Activated CD4-positive, alpha-beta memory T cell treated with anti-CD3 and anti-CD28 coated beads, Interleukin-2, amount 10 ng/mL, durations not matched to agents 7 days and 5 days (primary cell): ENCODE data around the gene NTN1. TPM values are rescaled to one million over a fixed set of nuclear protein-coding genes. Genes with fewer than 3 reads are reported as not detected.

Experiments used
- CTCF ChIA-PET: fragments of 350-600 bp; sonication (Branson Sonifier 250); formaldehyde crosslinking; loops from one replicate; lab custom pipeline; 2021; ENCODE audit warnings: antibody characterized with exemption, inconsistent platforms; lab: Charles Lee
- POLR2A ChIA-PET: fragments of 350-600 bp; sonication (Branson Sonifier 250); formaldehyde crosslinking; loops from one replicate; lab custom pipeline; 2021; ENCODE audit warnings: antibody characterized with exemption; lab: Charles Lee
- DNase-seq: peaks from one replicate; pipeline ENCODE4 v3.0.0-alpha.2; 2020
- H3K27ac Mint-ChIP-seq: one replicate; pipeline ENCODE4 v1.8.0; 2021; ENCODE audit warnings: mild to moderate bottlenecking, mixed read lengths
- H3K27me3 Mint-ChIP-seq: one replicate; pipeline ENCODE4 v1.8.0; 2021; ENCODE audit warnings: mixed read lengths
- H3K36me3 Mint-ChIP-seq: one replicate; pipeline ENCODE4 v1.8.0; 2021; ENCODE audit warnings: low read depth, mixed read lengths
- H3K4me1 Mint-ChIP-seq: one replicate; pipeline ENCODE4 v1.8.0; 2021; ENCODE audit warnings: mixed read lengths
- H3K4me3 Mint-ChIP-seq: one replicate; pipeline ENCODE4 v1.8.0; 2021; ENCODE audit warnings: mild to moderate bottlenecking, mixed read lengths
- H3K9me3 Mint-ChIP-seq: one replicate; pipeline ENCODE4 v1.8.0; 2021; ENCODE audit warnings: mixed read lengths
- total RNA-seq, 2 experiments: library from RNA; stranded (reverse); gene quantifications; one replicate each; pipeline ENCODE4 v1.2.3, GENCODE V29; 2021

Gene NTN1
- total RNA-seq, 2 experiments from 2014 or later, result not detected

GRCh38 chr17:9028988-9029570 is 7.8 kb downstream of the NTN1 start:
- Mint-ChIP-seq H3K4me1 (no peaks in the 10 kb centered on the region), H3K27me3 (peaks cover 40% of the 10 kb centered on the region), H3K36me3 (no peaks in the 10 kb centered on the region), H3K4me3 (no peak overlapping the region), H3K27ac (no peak overlapping the region), H3K9me3 (no peaks in the 10 kb centered on the region)
- no peak for DNase-seq
- ChIA-PET CTCF (no interaction called here), POLR2A (no interaction called here)

- Mint-ChIP-seq H3K36me3 (no peaks in the 10 kb centered on the region), H3K27ac (no peak overlapping the region), H3K4me3 (no peak overlapping the region), H3K4me1 (no peaks in the 10 kb centered on the region), H3K27me3 (peaks cover 17% of the 10 kb centered on the region), H3K9me3 (no peaks in the 10 kb centered on the region)
- ChIA-PET CTCF (no interaction called here), POLR2A (no interaction called here)
- no peak for DNase-seq
Measured at GRCh38 chr17:9032151-9032550, 10.8 kb downstream of the NTN1 start.

GRCh38 chr17:9032583-9032982 is 11.3 kb downstream of the NTN1 start:
- CTCF ChIA-PET, result no interaction called here
- no peaks in the 10 kb centered on the region for H3K9me3 Mint-ChIP-seq
- POLR2A ChIA-PET, result no interaction called here

GRCh38 chr17:9035249-9035648 is 13.9 kb downstream of the NTN1 start:
- Mint-ChIP-seq H3K36me3 (no peaks in the 10 kb centered on the region), H3K27me3 (peaks cover 8% of the 10 kb centered on the region), H3K9me3 (no peaks in the 10 kb centered on the region), H3K4me1 (no peaks in the 10 kb centered on the region), H3K4me3 (no peak overlapping the region), H3K27ac (no peak overlapping the region)
- POLR2A ChIA-PET, result no interaction called here
- CTCF ChIA-PET, result no interaction called here
- no peak for DNase-seq

More at GRCh38 chr17:9032583-9032982, 11.3 kb downstream of the NTN1 start:
- Mint-ChIP-seq H3K4me1 (no peaks in the 10 kb centered on the region), H3K27me3 (peaks cover 15% of the 10 kb centered on the region), H3K36me3 (no peaks in the 10 kb centered on the region), H3K4me3 (no peak overlapping the region), H3K27ac (no peak overlapping the region)
- DNase-seq, result no peak

GRCh38 chr17:9036336-9036735 is 15.0 kb downstream of the NTN1 start:
- no peak overlapping the region for H3K27ac Mint-ChIP-seq
- peaks cover 12% of the 10 kb centered on the region for H3K27me3 Mint-ChIP-seq

GRCh38 chr17:9037736-9038135 is 16.4 kb downstream of the NTN1 start:
- ChIA-PET POLR2A (no interaction called here), CTCF (no interaction called here)
- Mint-ChIP-seq H3K36me3 (no peaks in the 10 kb centered on the region), H3K4me3 (no peak overlapping the region), H3K27ac (no peak overlapping the region), H3K9me3 (no peaks in the 10 kb centered on the region), H3K4me1 (no peaks in the 10 kb centered on the region), H3K27me3 (peaks cover 12% of the 10 kb centered on the region)
- no peak for DNase-seq

More at GRCh38 chr17:9036336-9036735, 15.0 kb downstream of the NTN1 start:
- H3K9me3 Mint-ChIP-seq, result no peaks in the 10 kb centered on the region
- ChIA-PET CTCF (no interaction called here), POLR2A (no interaction called here)
- H3K36me3 Mint-ChIP-seq, result no peaks in the 10 kb centered on the region
- no peaks in the 10 kb centered on the region for H3K4me1 Mint-ChIP-seq
- no peak for DNase-seq
- H3K4me3 Mint-ChIP-seq, result no peak overlapping the region

- Mint-ChIP-seq H3K4me1 (no peaks in the 10 kb centered on the region), H3K36me3 (no peaks in the 10 kb centered on the region), H3K27ac (no peak overlapping the region), H3K27me3 (peaks cover 10% of the 10 kb centered on the region), H3K9me3 (no peaks in the 10 kb centered on the region), H3K4me3 (no peak overlapping the region)
- POLR2A ChIA-PET, result no interaction called here
- no peak for DNase-seq
- CTCF ChIA-PET, result no interaction called here
Measured at GRCh38 chr17:9038380-9038779, 17.1 kb downstream of the NTN1 start.

GRCh38 chr17:9044772-9045463 is 23.6 kb downstream of the NTN1 start:
- Mint-ChIP-seq H3K27me3 (peaks cover 18% of the 10 kb centered on the region), H3K4me1 (no peaks in the 10 kb centered on the region), H3K27ac (no peak overlapping the region), H3K9me3 (no peaks in the 10 kb centered on the region), H3K36me3 (no peaks in the 10 kb centered on the region), H3K4me3 (no peak overlapping the region)
- DNase-seq, result no peak
- ChIA-PET POLR2A (no interaction called here), CTCF (no interaction called here)

GRCh38 chr17:9050801-9051401 is 29.6 kb downstream of the NTN1 start:
- no peak for DNase-seq
- ChIA-PET CTCF (interaction anchor here (0.5 kb wide), 1 partner anchor 21 kb away, joined by 3 read pairs; no protein-coding TSS in a partner anchor), POLR2A (no interaction called here)
- Mint-ChIP-seq H3K27me3 (peaks cover 8% of the 10 kb centered on the region), H3K36me3 (no peaks in the 10 kb centered on the region), H3K9me3 (no peaks in the 10 kb centered on the region), H3K4me3 (no peak overlapping the region), H3K27ac (no peak overlapping the region), H3K4me1 (no peaks in the 10 kb centered on the region)

GRCh38 chr17:9051561-9051960 is 30.3 kb downstream of the NTN1 start:
- Mint-ChIP-seq H3K4me3 (no peak overlapping the region), H3K27ac (no peak overlapping the region), H3K4me1 (no peaks in the 10 kb centered on the region), H3K9me3 (no peaks in the 10 kb centered on the region), H3K27me3 (peaks cover 8% of the 10 kb centered on the region), H3K36me3 (no peaks in the 10 kb centered on the region)
- no peak for DNase-seq
- ChIA-PET CTCF (no interaction called here), POLR2A (no interaction called here)

- ChIA-PET CTCF (no interaction called here), POLR2A (no interaction called here)
- Mint-ChIP-seq H3K36me3 (no peaks in the 10 kb centered on the region), H3K4me3 (no peak overlapping the region), H3K9me3 (no peaks in the 10 kb centered on the region), H3K27ac (no peak overlapping the region), H3K27me3 (peaks cover 3% of the 10 kb centered on the region), H3K4me1 (no peaks in the 10 kb centered on the region)
- DNase-seq, result no peak
Measured at GRCh38 chr17:9052921-9053320, 31.6 kb downstream of the NTN1 start.

- H3K4me3 Mint-ChIP-seq, result no peak overlapping the region
- no peak overlapping the region for H3K27ac Mint-ChIP-seq
- H3K36me3 Mint-ChIP-seq, result no peaks in the 10 kb centered on the region
- POLR2A ChIA-PET, result no interaction called here
- H3K4me1 Mint-ChIP-seq, result no peaks in the 10 kb centered on the region
- no peaks in the 10 kb centered on the region for H3K9me3 Mint-ChIP-seq
- no peak for DNase-seq
- no peaks in the 10 kb centered on the region for H3K27me3 Mint-ChIP-seq
- CTCF ChIA-PET, result no interaction called here
Measured at GRCh38 chr17:9053406-9053805, 32.1 kb downstream of the NTN1 start.

GRCh38 chr17:9054126-9054975 is 33.0 kb downstream of the NTN1 start:
- no peaks in the 10 kb centered on the region for H3K4me1 Mint-ChIP-seq
- POLR2A ChIA-PET, result no interaction called here
- no peaks in the 10 kb centered on the region for H3K27me3 Mint-ChIP-seq
- DNase-seq, result no peak
- no peaks in the 10 kb centered on the region for H3K9me3 Mint-ChIP-seq
- H3K27ac Mint-ChIP-seq, result no peak overlapping the region
- CTCF ChIA-PET, result no interaction called here
- no peaks in the 10 kb centered on the region for H3K36me3 Mint-ChIP-seq
- no peak overlapping the region for H3K4me3 Mint-ChIP-seq
